ENCODE results near the gene INHBA. TPM values are rescaled to one million over a fixed set of nuclear protein-coding genes. Genes with fewer than 3 reads are reported as not detected.

The INHBA gene
- polyA plus RNA-seq, 1 donor (not counting 4 experiments of a cell fraction or from before 2014, with no cell fraction given), result 51.4 TPM

DNA sequence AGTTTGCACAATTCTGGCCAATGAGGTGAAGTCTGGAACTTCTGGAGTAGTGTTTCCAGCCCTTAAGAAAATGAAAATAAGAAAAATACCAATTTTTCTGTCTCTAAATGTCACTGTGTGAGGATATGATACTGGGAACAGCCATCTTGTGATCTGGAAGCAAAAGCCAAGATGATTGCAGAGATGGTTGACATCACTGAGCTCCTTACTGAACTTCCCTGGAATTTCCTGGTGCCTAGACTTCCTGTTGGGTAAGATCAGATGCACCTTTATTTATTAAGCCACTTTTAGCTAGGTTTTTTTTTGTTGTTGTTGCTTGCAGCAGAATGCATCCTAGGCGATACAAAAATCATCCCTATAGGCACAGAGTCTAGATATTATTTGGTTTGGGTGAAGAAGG lies 27.3 kb upstream of the INHBA start:
- no peaks in the 10 kb centered on the region for H3K36me3 ChIP-seq (ENCODE audit: control insufficient read depth in 2 of 2, extremely low read depth in 1 of 2, insufficient read depth in 2 of 2, low read length in 2 of 2)
- H3K27me3 ChIP-seq (ENCODE audit: control insufficient read depth, extremely low read depth, insufficient read depth, low read length), result peaks cover 4% of the 10 kb centered on the region
- H3K4me1 ChIP-seq (ENCODE audit: control insufficient read depth, extremely low read depth, insufficient read depth, low read length), result no peaks in the 10 kb centered on the region
- H3K4me3 ChIP-seq (ENCODE audit: control insufficient read depth in 2 of 3, extremely low read depth in 1 of 3, insufficient read depth in 2 of 3, low read depth in 1 of 3, low read length in 3 of 3), result no peak overlapping the region
- no peak overlapping the region for H3K9ac ChIP-seq (ENCODE audit: control insufficient read depth, extremely low read depth, insufficient read depth, low read length)
- peak; percentile 49 for FAIRE-seq
- no peak for DNase-seq (ENCODE audit: low read depth, low spot score)
- H4K20me1 ChIP-seq (ENCODE audit: control insufficient read depth, extremely low read depth, insufficient read depth, low read length), result no peaks in the 10 kb centered on the region
- TF ChIP-seq EZH2 (IDR thresholded peaks at IDR 0.05; ENCODE audit: low read length) (no peak), CTCF (optimal IDR thresholded peaks at IDR 0.05 in 1 of 3, IDR thresholded peaks at IDR 0.05 in 1 of 3, conservative IDR thresholded peaks at IDR 0.05 in 1 of 3; ENCODE audit: extremely low read depth in 1 of 3, insufficient read depth in 2 of 3, low read length in 3 of 3) (no peak)
- no peaks in the 10 kb centered on the region for H3K79me2 ChIP-seq (ENCODE audit: control insufficient read depth, insufficient read depth, low read length)
- dilution Hi-C loops (cut with MboI; ENCODE audit: extremely low pct_ligation_motif_present, low sequenced_read_pairs), result no loop called here
- H3K9me1 ChIP-seq (ENCODE audit: control insufficient read depth, extremely low read depth, insufficient read depth, low read length), result no peaks in the 10 kb centered on the region
- peak overlapping the region; percentile 3 for H2AFZ ChIP-seq (ENCODE audit: control insufficient read depth, low read length)
- H3K27ac ChIP-seq (ENCODE audit: control insufficient read depth, insufficient read depth, low read length), result no peak overlapping the region
- no peaks in the 10 kb centered on the region for H3K9me3 ChIP-seq (ENCODE audit: control insufficient read depth, low read depth, low read length)
- no peak overlapping the region for H3K4me2 ChIP-seq (ENCODE audit: control insufficient read depth, extremely low read depth, insufficient read depth, low read depth, low read length)

GRCh38 chr7:41729059-41729458 lies 26.2 kb upstream of the INHBA start:
- Histone ChIP-seq H3K79me2 (ENCODE audit: control insufficient read depth, insufficient read depth, low read length) (no peaks in the 10 kb centered on the region), H3K9me1 (ENCODE audit: control insufficient read depth, extremely low read depth, insufficient read depth, low read length) (no peaks in the 10 kb centered on the region), H3K9ac (ENCODE audit: control insufficient read depth, extremely low read depth, insufficient read depth, low read length) (no peak overlapping the region), H3K27ac (ENCODE audit: control insufficient read depth, insufficient read depth, low read length) (no peak overlapping the region), H3K27me3 (ENCODE audit: control insufficient read depth, extremely low read depth, insufficient read depth, low read length) (peaks cover 3% of the 10 kb centered on the region), H3K9me3 (ENCODE audit: control insufficient read depth, low read depth, low read length) (no peaks in the 10 kb centered on the region), H2AFZ (ENCODE audit: control insufficient read depth, low read length) (no peak overlapping the region), H3K4me2 (ENCODE audit: control insufficient read depth, extremely low read depth, insufficient read depth, low read depth, low read length) (no peak overlapping the region), H4K20me1 (ENCODE audit: control insufficient read depth, extremely low read depth, insufficient read depth, low read length) (no peaks in the 10 kb centered on the region), H3K4me1 (ENCODE audit: control insufficient read depth, extremely low read depth, insufficient read depth, low read length) (no peaks in the 10 kb centered on the region), H3K4me3 (ENCODE audit: control insufficient read depth in 2 of 3, extremely low read depth in 1 of 3, insufficient read depth in 2 of 3, low read depth in 1 of 3, low read length in 3 of 3) (no peak overlapping the region), H3K36me3 (ENCODE audit: control insufficient read depth in 2 of 2, extremely low read depth in 1 of 2, insufficient read depth in 2 of 2, low read length in 2 of 2) (no peaks in the 10 kb centered on the region)
- DNase-seq (ENCODE audit: low read depth, low spot score), result no peak
- FAIRE-seq, result no peak
- TF ChIP-seq EZH2 (IDR thresholded peaks at IDR 0.05; ENCODE audit: low read length) (no peak), CTCF (optimal IDR thresholded peaks at IDR 0.05 in 1 of 3, IDR thresholded peaks at IDR 0.05 in 1 of 3, conservative IDR thresholded peaks at IDR 0.05 in 1 of 3; ENCODE audit: extremely low read depth in 1 of 3, insufficient read depth in 2 of 3, low read length in 3 of 3) (no peak)
- dilution Hi-C loops (cut with MboI; ENCODE audit: extremely low pct_ligation_motif_present, low sequenced_read_pairs), result no loop called here

Data from keratinocyte (primary cell).